Body of pancreas (tissue), 4 donors: ENCODE data around the gene SPINT1. TPM values are rescaled to one million over a fixed set of nuclear protein-coding genes. Genes with fewer than 3 reads are reported as not detected.
A peak's percentile ranks its signal among the peaks of the same experiment; 100 is the strongest.

ENCODE experiments used
- ATAC-seq: fragments of 150-250 bp; one replicate; pipeline ENCODE4 v1.9.1; 2016
- DNase-seq, 4 donors: peaks; one replicate each; pipeline ENCODE4 v3.0.0-alpha.2; 2019
- H3K27ac ChIP-seq, 4 donors: fragments of 200-600 bp; sonication (generic); 1 replicate in 3 of 4; 2 replicates in 1 of 4; pipeline versions ENCODE4 v1.5.1 to v1.6.1; 2016 to 2019; ENCODE audit warnings: mild to moderate bottlenecking in 1 of 4, mixed read lengths in 1 of 4, moderate library complexity in 1 of 4
- H3K27me3 ChIP-seq, 2 donors: fragments of 200-600 bp; sonication (generic); one replicate each; pipeline ENCODE4 v1.6.0; 2016; ENCODE audit warnings: mild to moderate bottlenecking in 1 of 2
- H3K36me3 ChIP-seq, 2 donors: fragments of 200-600 bp; sonication (generic); replicated peaks in 1 of 2; 2 replicates each; pipeline ENCODE4 v1.5.1; 2016; ENCODE audit warnings: low read depth in 2 of 2; ENCODE audit not compliant: insufficient read depth in 1 of 2
- H3K4me1 ChIP-seq: fragments of 200-600 bp; sonication (generic); one replicate; pipeline ENCODE4 v1.6.0; 2016
- H3K4me3 ChIP-seq, 2 donors: fragments of 200-600 bp; sonication (generic); 1 replicate in 1 of 2; 2 replicates in 1 of 2; pipeline ENCODE4 v1.5.1; 2016 to 2019
- H3K9me3 ChIP-seq, 3 donors: fragments of 200-600 bp; sonication (generic); 1 replicate in 2 of 3; 2 replicates in 1 of 3; pipeline ENCODE4 v1.5.1; 2016
- POLR2A ChIP-seq, 3 donors: fragments of 450-650 bp; IDR thresholded peaks; one replicate each; pipeline ENCODE4 v1.6.1; 2016; ENCODE audit warnings: antibody characterized with exemption in 3 of 3, mild to moderate bottlenecking in 2 of 3
- WGBS, 2 donors: methylation state at CpG; one replicate each; pipeline ENCODE4 v1.1.5; 2017; 5-methylcytosine and 5-hydroxymethylcytosine counted together
- intact Hi-C: fragments of 100-400 bp; cut with DNase I; formaldehyde crosslinking; loops from one replicate; pipeline ENCODE4 v1.15.1; 2023
- total RNA-seq, 2 donors: library from RNA; depleted of rRNA; stranded (reverse); fragments of >200 nt; gene quantifications; one replicate each; pipeline ENCODE4 v1.1.0, GENCODE V29; 2016
- TF ChIP-seq, protein P1 (sequence below), 7 experiments: fragments of 450-650 bp in 4 of 7; fragments of 200-600 bp in 3 of 7; sonication (generic) in 3 of 7; IDR thresholded peaks; one replicate each; pipeline ENCODE4 v1.5.1; 2016 to 2019; ENCODE audit warnings: antibody characterized with exemption in 7 of 7

Gene SPINT1
- total RNA-seq, 2 donors from 2014 or later = 110 to 134 TPM

GRCh38 chr15:40831861-40832260 is 12.0 kb upstream of the SPINT1 start:
- TF ChIP-seq, protein P1, sequence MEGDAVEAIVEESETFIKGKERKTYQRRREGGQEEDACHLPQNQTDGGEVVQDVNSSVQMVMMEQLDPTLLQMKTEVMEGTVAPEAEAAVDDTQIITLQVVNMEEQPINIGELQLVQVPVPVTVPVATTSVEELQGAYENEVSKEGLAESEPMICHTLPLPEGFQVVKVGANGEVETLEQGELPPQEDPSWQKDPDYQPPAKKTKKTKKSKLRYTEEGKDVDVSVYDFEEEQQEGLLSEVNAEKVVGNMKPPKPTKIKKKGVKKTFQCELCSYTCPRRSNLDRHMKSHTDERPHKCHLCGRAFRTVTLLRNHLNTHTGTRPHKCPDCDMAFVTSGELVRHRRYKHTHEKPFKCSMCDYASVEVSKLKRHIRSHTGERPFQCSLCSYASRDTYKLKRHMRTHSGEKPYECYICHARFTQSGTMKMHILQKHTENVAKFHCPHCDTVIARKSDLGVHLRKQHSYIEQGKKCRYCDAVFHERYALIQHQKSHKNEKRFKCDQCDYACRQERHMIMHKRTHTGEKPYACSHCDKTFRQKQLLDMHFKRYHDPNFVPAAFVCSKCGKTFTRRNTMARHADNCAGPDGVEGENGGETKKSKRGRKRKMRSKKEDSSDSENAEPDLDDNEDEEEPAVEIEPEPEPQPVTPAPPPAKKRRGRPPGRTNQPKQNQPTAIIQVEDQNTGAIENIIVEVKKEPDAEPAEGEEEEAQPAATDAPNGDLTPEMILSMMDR (IDR thresholded peaks at IDR 0.05) = no peak
- TF ChIP-seq POLR2A (IDR thresholded peaks at IDR 0.05) = no peak
- Histone ChIP-seq H3K27ac (no peak overlapping the region), H3K36me3 (no peaks in the 10 kb centered on the region), H3K9me3 (no peaks in the 10 kb centered on the region), H3K27me3 (no peaks in the 10 kb centered on the region), H3K4me3 (no peak overlapping the region), H3K4me1 (no peaks in the 10 kb centered on the region)
- WGBS, 2 donors = 82 to 94% methylated on average over 1 of the region's 1 CpG
- intact Hi-C loops = no loop called here
- no peak for DNase-seq
- ATAC-seq = no peak

GRCh38 chr15:40832903-40833302 is 10.9 kb upstream of the SPINT1 start:
- Histone ChIP-seq H3K9me3 (no peaks in the 10 kb centered on the region), H3K4me3 (no peak overlapping the region), H3K27me3 (no peaks in the 10 kb centered on the region), H3K36me3 (no peaks in the 10 kb centered on the region), H3K27ac (no peak overlapping the region), H3K4me1 (no peaks in the 10 kb centered on the region)
- TF ChIP-seq POLR2A (IDR thresholded peaks at IDR 0.05) = no peak
- TF ChIP-seq, protein P1 (IDR thresholded peaks at IDR 0.05) = no peak
- DNase-seq (no peak), ATAC-seq (no peak)
- intact Hi-C loops = no loop called here

- intact Hi-C loops = no loop called here
- Histone ChIP-seq H3K4me1 (no peaks in the 10 kb centered on the region), H3K27me3 (no peaks in the 10 kb centered on the region), H3K4me3 (no peak overlapping the region), H3K27ac (no peak overlapping the region), H3K36me3 (no peaks in the 10 kb centered on the region), H3K9me3 (no peaks in the 10 kb centered on the region)
- ATAC-seq (no peak), DNase-seq (no peak)
- WGBS, 2 donors = 92 to 100% methylated on average over 1 of the region's 1 CpG
- TF ChIP-seq POLR2A (IDR thresholded peaks at IDR 0.05) = no peak
- TF ChIP-seq, protein P1 (IDR thresholded peaks at IDR 0.05) = no peak
These were observed 7.8 kb upstream of the SPINT1 start for GRCh38 chr15:40836020-40836419.

DNA sequence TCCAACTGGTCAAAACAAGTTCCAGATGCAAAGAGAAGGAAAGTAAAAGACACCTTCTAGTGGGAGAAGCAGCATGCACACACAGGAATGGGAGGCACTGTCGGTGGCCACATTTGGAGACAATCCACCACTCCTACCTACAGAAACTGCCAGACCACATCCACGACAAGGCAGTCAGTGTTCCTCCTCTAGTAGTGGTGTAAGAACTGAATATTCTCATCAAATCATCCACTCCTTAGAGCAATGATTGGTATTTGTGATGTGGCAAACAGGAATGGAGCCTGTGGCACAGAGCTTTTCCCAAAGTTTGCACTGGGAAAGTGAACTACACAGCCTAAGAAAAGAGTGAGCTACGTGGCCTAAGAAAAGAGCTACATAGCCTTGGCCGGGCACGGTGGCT is 5.1 kb upstream of the SPINT1 start:
- Histone ChIP-seq H3K4me1 (peaks cover 9% of the 10 kb centered on the region), H3K27me3 (no peaks in the 10 kb centered on the region), H3K27ac (no peak overlapping the region), H3K36me3 (no peaks in the 10 kb centered on the region), H3K9me3 (no peaks in the 10 kb centered on the region), H3K4me3 (no peak overlapping the region)
- DNase-seq (no peak), ATAC-seq (no peak)
- WGBS, 2 donors = 74 to 80% methylated on average over 5 of the region's 5 CpGs
- TF ChIP-seq, protein P1 (IDR thresholded peaks at IDR 0.05) = no peak
- no peak for TF ChIP-seq POLR2A (IDR thresholded peaks at IDR 0.05)
- intact Hi-C loops = no loop called here

GRCh38 chr15:40841741-40842140 is 2.1 kb upstream of the SPINT1 start:
- Histone ChIP-seq H3K27ac (peak overlapping the region in 1 of 4 donors; percentile 45), H3K9me3 (no peaks in the 10 kb centered on the region), H3K4me3 (no peak overlapping the region), H3K27me3 (no peaks in the 10 kb centered on the region), H3K4me1 (peaks cover 25% of the 10 kb centered on the region), H3K36me3 (no peaks in the 10 kb centered on the region)
- intact Hi-C loops = no loop called here
- TF ChIP-seq POLR2A (IDR thresholded peaks at IDR 0.05) = no peak
- TF ChIP-seq, protein P1 (IDR thresholded peaks at IDR 0.05) = no peak
- ATAC-seq = no peak
- WGBS, 2 donors = 79% methylated on average over 2 of the region's 2 CpGs
- DNase-seq = no peak
